Endothelial cell of umbilical vein (primary cell): ENCODE data around the gene CACNA2D1. TPM values are rescaled to one million over a fixed set of nuclear protein-coding genes. Genes with fewer than 3 reads are reported as not detected.

Experiments
- BruUV-seq: library from RNA; stranded (reverse); fragments of 400-500 nt; replicated peaks from 2 replicates; lab custom pipeline; 2021; lab: Mats Ljungman, UMichigan
- CTCF ChIA-PET: fragments of 300-600, 350-600 bp; sonication (Branson Sonifier 250); formaldehyde crosslinking; loops from one replicate; lab custom pipeline; 2021; ENCODE audit warnings: antibody characterized with exemption, inconsistent platforms; lab: Charles Lee
- POLR2A ChIA-PET: fragments of 300-600, 350-600 bp; sonication (Branson Sonifier 250); formaldehyde crosslinking; loops from one replicate; lab custom pipeline; 2021; ENCODE audit warnings: antibody characterized with exemption, inconsistent platforms; lab: Charles Lee
- DNase-seq: peaks from one replicate; pipeline ENCODE4 v3.0.0-alpha.2; 2011; ENCODE audit warnings: low read depth, low spot score
- FAIRE-seq: peaks from 2 replicates; lab custom pipeline; 2011; peaks lifted over from hg19 to GRCh38; lab: Jason Lieb, UNC
- H2AFZ ChIP-seq: 2 replicates; pipeline ENCODE4 v1.6.0; 2012; ENCODE audit warnings: low read depth, low read length, control low read depth, inconsistent platforms
- H3K27ac ChIP-seq: 2 replicates; pipeline ENCODE4 v1.5.1; 2011; ENCODE audit warnings: low read depth, mild to moderate bottlenecking, control low read depth, low read length, moderate library complexity; ENCODE audit not compliant: insufficient read depth
- H3K27me3 ChIP-seq, 2 experiments: 2 replicates each; pipeline versions ENCODE4 v1.6.0 to v1.6.1; 2011; ENCODE audit warnings: low read length in 2 of 2, mixed read lengths in 1 of 2; ENCODE audit not compliant: control insufficient read depth in 2 of 2, insufficient read depth in 2 of 2
- H3K36me3 ChIP-seq, 2 experiments: 2 replicates in 1 of 2; 3 replicates in 1 of 2; pipeline ENCODE4 v1.5.1; 2011; ENCODE audit warnings: low read length in 2 of 2, mild to moderate bottlenecking in 1 of 2, moderate library complexity in 1 of 2; ENCODE audit not compliant: control insufficient read depth in 2 of 2, insufficient read depth in 2 of 2; ENCODE audit errors: extremely low read depth in 1 of 2
- H3K4me1 ChIP-seq: 3 replicates; pipeline ENCODE4 v1.5.1; 2011; ENCODE audit warnings: mild to moderate bottlenecking, low read length; ENCODE audit not compliant: control insufficient read depth, insufficient read depth; ENCODE audit errors: extremely low read depth
- H3K4me2 ChIP-seq: 2 replicates; pipeline ENCODE4 v1.6.1; 2011; ENCODE audit warnings: low read length, control low read depth, mixed read lengths; ENCODE audit not compliant: insufficient read depth
- H3K4me3 ChIP-seq, 3 experiments: fragments of 200-600 bp in 1 of 3; sonication (generic), shearing (Covaris generic) in 1 of 3; replicated peaks in 1 of 3; 2 replicates each; pipeline ENCODE4 v1.5.1; 2011 to 2016; ENCODE audit warnings: control low read depth in 3 of 3, low read length in 3 of 3, mild to moderate bottlenecking in 2 of 3, inconsistent platforms in 1 of 3, low read depth in 1 of 3, moderate library complexity in 1 of 3; ENCODE audit not compliant: insufficient read depth in 1 of 3
- H3K79me2 ChIP-seq: 2 replicates; pipeline ENCODE4 v1.6.0; 2012; ENCODE audit warnings: low read length, inconsistent platforms; ENCODE audit not compliant: control insufficient read depth, insufficient read depth
- H3K9ac ChIP-seq: replicated peaks from 2 replicates; pipeline ENCODE3; 2011; ENCODE audit warnings: low read length, control low read depth; ENCODE audit not compliant: insufficient read depth; ENCODE audit errors: extremely low read depth
- H3K9me1 ChIP-seq: replicated peaks from 3 replicates; pipeline ENCODE4 v1.6.0; 2011; ENCODE audit warnings: mild to moderate bottlenecking, low read length; ENCODE audit not compliant: control insufficient read depth, insufficient read depth; ENCODE audit errors: extremely low read depth
- H3K9me3 ChIP-seq: replicated peaks from 2 replicates; pipeline ENCODE4 v1.5.1; 2012; ENCODE audit warnings: low read length, inconsistent platforms; ENCODE audit not compliant: control insufficient read depth, insufficient read depth
- H4K20me1 ChIP-seq: replicated peaks from 2 replicates; pipeline ENCODE3; 2011; ENCODE audit warnings: mild to moderate bottlenecking, low read length; ENCODE audit not compliant: control insufficient read depth, insufficient read depth; ENCODE audit errors: extremely low read depth
- CTCF ChIP-seq, 2 donors: IDR thresholded peaks; 1 replicate in 1 of 2; 2 replicates in 1 of 2; pipeline ENCODE4 v1.5.1; 2011; ENCODE audit warnings: low read length in 2 of 2, mild to moderate bottlenecking in 2 of 2, moderate library complexity in 2 of 2, control low read depth in 1 of 2, inconsistent platforms in 1 of 2, low read depth in 1 of 2; ENCODE audit not compliant: insufficient read depth in 1 of 2; ENCODE audit errors: extremely low read depth in 1 of 2
- EZH2 ChIP-seq: IDR thresholded peaks from 2 replicates; pipeline ENCODE4 v1.6.1; 2012; ENCODE audit warnings: borderline replicate concordance, low read depth, mild to moderate bottlenecking, moderate library complexity, low read length, inconsistent platforms; ENCODE audit not compliant: severe bottlenecking
- FOS ChIP-seq: IDR thresholded peaks from 2 replicates; pipeline ENCODE4 v1.6.1; 2011; ENCODE audit warnings: mild to moderate bottlenecking, low read length, moderate library complexity, borderline replicate concordance; ENCODE audit not compliant: insufficient read depth
- GATA2 ChIP-seq: IDR thresholded peaks from 2 replicates; pipeline ENCODE4 v1.7.0; 2011; ENCODE audit warnings: low read depth, mild to moderate bottlenecking, moderate library complexity, mixed read lengths, low read length; ENCODE audit not compliant: insufficient read length, insufficient read depth
- JUN ChIP-seq: IDR thresholded peaks from 2 replicates; pipeline ENCODE4 v1.6.1; 2011; ENCODE audit warnings: borderline replicate concordance, low read depth; ENCODE audit not compliant: insufficient read length, insufficient read depth
- MAX ChIP-seq: IDR thresholded peaks from 2 replicates; pipeline ENCODE4 v1.6.1; 2011; ENCODE audit not compliant: insufficient read depth, insufficient read length
- MYC ChIP-seq: IDR thresholded peaks from one replicate; pipeline ENCODE4 v1.6.1; 2011; ENCODE audit warnings: mild to moderate bottlenecking, low read depth, low read length
- POLR2A ChIP-seq: IDR thresholded peaks from 2 replicates; pipeline ENCODE4 v1.6.1; 2012; ENCODE audit warnings: low read depth, mild to moderate bottlenecking, control low read depth, low read length
- POLR2AphosphoS5 ChIP-seq: IDR thresholded peaks from 2 replicates; pipeline ENCODE4 v1.6.1; 2012; ENCODE audit warnings: low read depth, mild to moderate bottlenecking, control low read depth, low read length, moderate library complexity; ENCODE audit not compliant: insufficient read depth
- dilution Hi-C: fragments of 300-500 bp; cut with MboI; formaldehyde crosslinking; loops from one replicate; pipeline ENCODE4 v1.15.0; 2019; ENCODE audit warnings: low sequenced_read_pairs; ENCODE audit not compliant: extremely low pct_ligation_motif_present
- intact Hi-C: fragments of 100-400 bp; cut with micrococcal nuclease; formaldehyde crosslinking; loops from one replicate; pipeline ENCODE4 v1.10.0; 2022
- polyA plus RNA-seq, 4 experiments: library from polyadenylated mRNA; depleted of rRNA in 3 of 4; stranded (reverse) in 3 of 4; unstranded in 1 of 4; fragments of >200 nt; gene quantifications; 2 replicates each; pipeline versions ENCODE4 v1.2.1 to v1.2.3, GENCODE V29; 2011 to 2012; ENCODE audit warnings: missing spikeins in 1 of 4
- total RNA-seq: library from RNA; stranded (reverse); gene quantifications from 2 replicates; pipeline ENCODE4 v1.2.3, GENCODE V29; 2021

CACNA2D1 gene
- total and polyA plus RNA-seq, 2 donors (not counting 3 experiments of a cell fraction or from before 2014, with no cell fraction given): 4.1 to 38.6 TPM

GRCh38 chr7:82221152-82221674, 222.4 kb downstream of the CACNA2D1 start:
- no peak for DNase-seq
- no peak for TF ChIP-seq MAX
- CTCF ChIA-PET: interaction anchor here (1.6 to 3.7 kb wide), 2 partner anchors 10 to 13 kb away, joined by 8 to 25 read pairs (median 10); no protein-coding TSS in a partner anchor

GRCh38 chr7:82212466-82212865, 231.1 kb downstream of the CACNA2D1 start:
- Histone ChIP-seq H4K20me1 (no peaks in the 10 kb centered on the region), H3K4me2 (no peak overlapping the region), H3K4me1 (no peaks in the 10 kb centered on the region), H3K9ac (no peak overlapping the region), H3K27me3 (no peaks in the 10 kb centered on the region), H3K27ac (no peak overlapping the region), H3K9me1 (no peaks in the 10 kb centered on the region), H3K9me3 (no peaks in the 10 kb centered on the region), H3K36me3 (no peaks in the 10 kb centered on the region), H3K79me2 (no peaks in the 10 kb centered on the region), H3K4me3 (no peak overlapping the region), H2AFZ (no peak overlapping the region)
- intact Hi-C loops (no loop called here), dilution Hi-C loops (no loop called here)
- FAIRE-seq (no peak), DNase-seq (no peak)
- TF ChIP-seq CTCF (IDR thresholded peaks at IDR 0.05; ENCODE audit: extremely low read depth in 1 of 2, insufficient read depth in 1 of 2, low read depth in 1 of 2, low read length in 2 of 2) (no peak), MYC (no peak), POLR2A (no peak), MAX (no peak), FOS (no peak), GATA2 (no peak), POLR2AphosphoS5 (no peak), JUN (no peak), EZH2 (no peak)
- ChIA-PET POLR2A (no interaction called here), CTCF (no interaction called here)
- no TSS peak for BruUV-seq

More at GRCh38 chr7:82221152-82221674, 222.4 kb downstream of the CACNA2D1 start:
- intact Hi-C loops (no loop called here), dilution Hi-C loops (no loop called here)
- no peak overlapping the region for H3K9ac ChIP-seq
- no peak overlapping the region for H3K4me3 ChIP-seq
- no peaks in the 10 kb centered on the region for H3K9me3 ChIP-seq
- no peaks in the 10 kb centered on the region for H3K27me3 ChIP-seq
- no peak for FAIRE-seq
- H3K79me2 ChIP-seq: no peaks in the 10 kb centered on the region
- no peak overlapping the region for H3K27ac ChIP-seq
- H3K4me1 ChIP-seq: no peaks in the 10 kb centered on the region
- H3K9me1 ChIP-seq: peaks cover 2% of the 10 kb centered on the region
- no peak overlapping the region for H2AFZ ChIP-seq
- POLR2A ChIA-PET: no interaction called here
- no peak overlapping the region for H3K4me2 ChIP-seq
- no peaks in the 10 kb centered on the region for H3K36me3 ChIP-seq
- H4K20me1 ChIP-seq: no peaks in the 10 kb centered on the region
- BruUV-seq: no TSS peak
